GM18517 (cell line): Measurements from ENCODE around the gene UNC5A.

Experiments used
- ATAC-seq: cut with Tn5 transposase; IDR thresholded peaks from one replicate; pipeline ENCODE4 v1.9.1; 2021; ENCODE audit warnings: mild to moderate bottlenecking, moderate library complexity; ENCODE audit not compliant: unreplicated experiment

Gene UNC5A

DNA sequence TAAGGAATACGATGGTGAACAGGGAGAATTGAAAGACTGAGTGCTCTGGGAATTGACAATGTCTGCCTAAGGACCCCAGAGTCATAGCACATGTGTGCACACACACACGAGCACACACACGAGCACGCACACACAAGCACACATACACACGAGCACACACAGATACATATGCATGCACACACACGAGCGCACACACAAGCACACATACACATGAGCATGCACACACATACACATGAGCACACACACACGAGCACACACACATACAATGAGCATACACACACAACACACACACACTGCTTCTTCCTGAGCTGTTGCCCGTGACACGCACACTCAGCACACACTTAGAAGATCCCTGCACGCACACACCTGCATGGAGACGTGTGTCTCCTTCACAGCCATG lies 10.9 kb upstream of the UNC5A start:
- ATAC-seq, result no peak

DNA sequence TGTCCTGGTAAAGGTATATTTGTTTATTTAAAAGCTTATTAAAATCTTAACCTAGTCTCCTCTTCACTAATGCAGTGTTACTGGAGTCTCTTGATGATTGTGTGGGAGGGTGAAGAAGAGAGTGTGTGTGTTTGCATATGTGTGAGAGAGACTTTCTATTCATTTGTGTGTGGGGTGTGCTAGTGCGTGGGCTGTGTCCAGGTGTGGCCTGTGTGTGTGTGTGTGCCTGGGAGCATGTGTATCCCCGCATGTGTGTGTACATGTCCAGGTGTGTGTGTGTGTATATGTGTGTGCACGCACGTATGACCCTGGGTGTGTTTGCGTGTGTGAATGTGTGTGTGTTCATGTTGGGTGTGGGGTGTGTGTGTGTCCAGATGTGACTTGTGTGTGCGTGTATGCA lies 10.3 kb upstream of the UNC5A start:
- ATAC-seq, result no peak

DNA sequence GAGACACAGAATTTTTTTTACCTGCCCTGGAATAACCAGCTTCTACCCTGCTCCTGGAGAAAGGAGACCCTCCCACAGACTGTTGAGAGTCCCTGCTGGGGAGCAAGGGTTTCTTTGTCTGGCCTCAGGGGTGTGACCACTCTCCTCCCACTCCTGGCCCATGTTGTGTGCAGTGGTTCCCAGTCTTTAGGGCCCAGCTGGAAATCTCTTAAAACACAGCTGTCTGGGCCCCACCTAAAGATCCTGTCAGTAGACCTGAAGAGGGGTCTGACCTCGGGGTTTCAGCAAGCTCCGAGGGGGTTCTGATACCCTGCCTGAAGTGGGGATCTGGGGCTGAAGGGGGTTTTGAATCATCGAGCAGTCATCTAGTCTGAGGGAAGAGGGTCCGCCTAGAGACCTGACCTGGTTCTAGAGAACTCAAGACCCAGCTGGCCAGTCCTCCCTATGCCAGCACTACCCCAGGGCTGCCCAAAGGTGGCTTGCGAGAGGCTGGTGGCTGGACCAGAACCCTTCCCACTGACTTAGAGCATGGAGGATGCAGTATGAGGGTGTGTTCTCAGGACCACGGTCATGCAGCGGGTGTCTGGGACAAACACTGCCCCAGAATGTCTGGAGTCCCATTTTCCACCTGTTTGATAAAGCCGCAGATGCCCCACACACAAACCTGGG lies 8.1 kb upstream of the UNC5A start:
- ATAC-seq, result no peak

DNA sequence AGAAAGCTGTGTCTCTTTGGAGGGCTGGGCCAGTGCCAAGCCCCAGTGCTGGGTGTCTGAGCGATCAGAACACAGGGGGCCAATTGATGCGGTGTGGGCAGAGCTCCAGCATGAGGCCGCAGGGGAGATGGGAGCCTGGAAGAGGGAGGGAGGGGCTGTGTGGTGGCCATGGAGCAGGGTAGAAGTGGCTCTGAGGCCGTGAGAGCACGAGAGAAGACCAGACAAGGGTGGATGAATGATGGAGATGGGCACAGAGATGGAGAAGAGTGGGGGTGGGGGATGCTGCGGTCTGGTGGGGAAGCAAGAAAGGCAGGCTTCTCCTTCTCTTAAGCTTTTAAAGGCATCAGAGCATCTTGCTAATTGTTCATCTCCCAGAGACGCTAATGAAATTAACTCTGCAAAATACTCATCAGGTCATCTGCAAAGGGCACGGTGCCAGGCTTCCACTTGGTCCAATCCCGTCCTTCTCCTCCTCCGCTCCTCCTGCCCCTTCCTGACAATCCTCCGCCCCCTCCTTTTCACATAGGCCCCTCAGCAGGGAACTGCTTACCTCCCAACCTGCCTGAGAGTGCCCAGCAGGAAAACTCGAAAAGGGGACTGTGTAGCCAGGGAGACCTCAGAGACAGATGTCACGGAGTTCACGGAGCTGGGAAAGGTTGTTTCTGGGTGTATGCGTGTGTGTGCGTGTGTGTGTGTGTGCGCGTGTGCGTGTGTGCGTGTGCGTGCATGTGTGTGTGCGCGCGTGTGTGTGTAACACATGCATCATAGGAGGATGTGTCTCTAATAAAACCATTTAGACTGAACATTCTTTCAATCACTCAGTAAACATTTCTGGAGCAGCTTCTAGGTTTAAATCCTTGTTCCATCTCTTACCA lies 7.1 kb upstream of the UNC5A start:
- no peak for ATAC-seq

DNA sequence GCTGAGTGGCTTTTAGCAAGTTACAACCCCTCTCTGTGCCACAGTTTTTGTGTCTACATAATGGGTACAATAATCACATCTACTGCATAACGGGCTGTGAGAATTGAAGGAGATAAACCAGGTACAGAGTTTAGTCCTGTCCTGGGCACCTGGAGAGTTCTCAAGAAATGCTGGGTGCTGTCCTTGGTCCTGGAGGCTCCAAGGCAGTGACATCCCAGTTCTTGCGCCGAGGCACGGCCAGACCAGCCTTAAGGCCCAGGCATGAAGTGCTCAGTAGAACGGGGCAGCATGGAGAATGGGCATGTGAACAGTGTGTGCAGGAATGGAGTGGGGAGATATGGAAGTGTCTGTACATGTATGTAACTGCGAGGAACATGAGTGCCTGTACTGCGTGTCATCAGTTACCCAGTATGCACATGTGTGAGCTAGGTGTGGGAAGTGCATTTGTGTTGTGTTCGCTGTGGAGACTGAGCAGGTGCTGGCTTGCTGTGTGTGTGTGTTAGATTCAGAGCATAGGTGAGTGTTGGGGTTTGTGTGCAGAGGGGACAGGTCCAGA lies 6.3 kb upstream of the UNC5A start:
- ATAC-seq, result no peak

DNA sequence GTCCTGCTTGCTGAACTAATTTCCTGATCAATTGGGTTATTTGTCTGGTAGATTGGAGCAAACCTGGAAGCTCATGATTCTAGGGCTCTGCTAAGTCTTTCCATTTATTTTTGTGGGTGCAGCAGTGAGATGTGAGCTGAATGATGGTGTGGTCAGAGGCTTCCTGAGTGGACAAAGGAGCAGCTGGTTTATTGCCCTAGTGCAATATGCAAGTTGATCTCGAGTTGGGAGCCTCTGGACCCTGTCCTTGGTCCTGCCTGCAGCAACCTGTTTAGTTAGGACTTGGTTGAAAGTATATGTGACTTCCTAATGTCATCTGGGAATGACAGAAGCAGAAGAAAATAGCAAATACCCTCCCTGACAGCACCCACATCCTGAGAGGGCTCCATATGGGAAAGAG lies 4.2 kb upstream of the UNC5A start:
- no peak for ATAC-seq

DNA sequence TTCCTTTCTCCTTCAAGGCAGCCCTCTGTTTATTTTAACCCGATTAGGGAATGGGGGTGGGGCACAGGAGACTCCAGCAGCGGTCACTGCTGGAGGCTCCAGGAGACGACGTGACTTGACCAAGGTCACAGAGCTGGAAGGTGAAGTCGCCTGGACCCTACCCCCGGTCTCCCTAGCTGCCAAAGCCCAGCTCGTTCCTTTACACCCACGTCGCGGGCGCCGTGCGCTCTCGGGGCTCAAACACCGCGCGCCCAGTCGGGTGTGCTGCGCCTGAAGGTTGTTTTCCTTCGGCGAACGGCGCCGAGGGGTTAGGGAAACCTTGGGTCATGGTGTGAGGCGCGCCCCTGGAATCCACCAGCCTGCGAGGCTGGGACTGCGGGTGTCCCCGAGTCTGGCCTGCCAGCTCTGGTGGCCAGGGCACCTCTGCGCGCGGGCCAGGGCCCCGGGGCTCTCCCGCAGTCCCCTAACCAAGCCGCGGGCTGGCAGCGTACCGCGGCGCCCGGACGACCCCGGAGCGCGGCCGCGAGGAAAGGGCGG lies 747 bp upstream of the UNC5A start:
- no peak for ATAC-seq

DNA sequence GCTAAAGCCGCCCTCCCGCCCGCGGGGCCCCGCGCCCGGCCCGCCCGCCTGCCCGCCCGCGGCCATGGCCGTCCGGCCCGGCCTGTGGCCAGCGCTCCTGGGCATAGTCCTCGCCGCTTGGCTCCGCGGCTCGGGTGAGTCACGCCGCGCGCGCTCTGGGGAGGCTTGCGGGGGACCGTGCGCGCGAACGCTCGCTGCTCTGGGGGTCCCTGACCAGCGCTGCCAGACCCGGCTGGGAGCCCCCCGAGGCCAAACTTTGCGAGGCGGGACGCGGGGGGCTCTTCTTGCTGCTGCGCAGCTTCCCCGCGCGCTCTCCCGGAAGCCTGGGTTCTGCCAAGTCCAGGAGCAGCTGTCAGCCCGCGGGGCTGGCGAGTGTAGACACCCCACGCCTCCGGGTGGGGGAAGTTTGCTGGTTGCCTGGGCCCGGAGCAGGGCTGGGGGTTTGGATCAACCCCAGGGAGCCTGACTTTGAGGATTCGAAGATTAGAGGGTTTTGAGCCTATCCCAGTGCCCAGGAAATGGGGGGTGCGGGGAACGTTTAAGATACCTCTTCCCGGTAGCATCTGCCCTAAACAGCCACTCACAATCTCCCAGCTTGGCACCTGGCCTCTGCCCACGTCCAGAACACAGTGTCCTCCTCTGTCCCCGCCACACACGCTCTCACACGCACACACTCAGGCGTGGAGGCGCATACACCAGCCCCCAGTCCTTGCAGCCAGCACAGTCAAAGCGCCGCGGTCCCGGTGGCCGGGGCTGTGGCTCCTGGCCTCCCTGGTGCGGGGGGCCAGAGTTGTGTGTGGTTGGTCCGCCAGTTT lies 535 bp downstream of the UNC5A start:
- no peak for ATAC-seq

DNA sequence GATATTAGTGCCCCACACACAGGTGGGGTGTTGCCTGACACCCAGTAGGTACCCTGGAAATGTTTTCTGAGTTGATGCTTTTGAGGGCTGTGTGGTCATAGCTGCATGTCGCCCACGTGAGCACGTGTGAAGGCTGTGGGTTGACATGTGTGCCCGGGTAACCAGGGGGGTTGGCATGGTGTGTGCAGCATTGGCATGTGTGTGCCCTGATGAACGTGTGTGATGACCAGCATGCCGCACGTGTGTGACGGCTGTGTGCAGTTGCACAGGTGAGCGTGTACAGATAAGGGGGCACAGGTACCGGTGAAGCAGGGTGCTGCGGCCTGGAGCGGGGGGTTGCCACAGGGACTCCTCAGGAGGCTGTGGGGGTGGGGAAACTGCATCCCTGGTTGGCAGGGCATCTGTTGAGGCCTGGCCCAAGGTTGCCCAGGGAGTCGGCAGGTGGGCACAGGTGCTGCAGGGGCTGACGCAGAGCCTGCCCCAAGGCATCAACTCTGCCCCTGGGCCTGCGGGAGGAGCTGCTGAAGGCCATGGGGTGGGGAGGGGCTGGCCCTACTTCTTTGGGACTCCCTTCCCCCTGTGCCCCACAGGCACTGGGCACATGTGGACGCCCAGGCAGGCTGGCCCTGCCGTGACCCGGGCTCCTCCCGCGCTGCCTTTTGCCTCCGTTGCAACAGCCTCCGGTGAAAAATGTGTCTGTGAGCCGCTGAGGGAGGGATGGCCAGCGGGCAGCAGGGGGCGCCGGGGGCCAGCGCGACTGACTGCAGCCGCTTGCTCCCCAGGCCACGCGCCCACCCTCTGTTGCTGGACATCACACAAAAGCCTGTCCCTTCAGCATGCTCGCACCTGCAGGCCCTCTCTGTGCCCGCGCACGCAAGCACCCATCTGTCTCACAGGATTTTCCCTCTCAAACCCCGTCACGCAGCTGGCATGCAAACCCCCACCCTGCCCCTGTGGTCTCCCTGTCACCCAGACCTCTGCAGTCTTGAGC lies 2.2 kb downstream of the UNC5A start:
- ATAC-seq, result no peak

DNA sequence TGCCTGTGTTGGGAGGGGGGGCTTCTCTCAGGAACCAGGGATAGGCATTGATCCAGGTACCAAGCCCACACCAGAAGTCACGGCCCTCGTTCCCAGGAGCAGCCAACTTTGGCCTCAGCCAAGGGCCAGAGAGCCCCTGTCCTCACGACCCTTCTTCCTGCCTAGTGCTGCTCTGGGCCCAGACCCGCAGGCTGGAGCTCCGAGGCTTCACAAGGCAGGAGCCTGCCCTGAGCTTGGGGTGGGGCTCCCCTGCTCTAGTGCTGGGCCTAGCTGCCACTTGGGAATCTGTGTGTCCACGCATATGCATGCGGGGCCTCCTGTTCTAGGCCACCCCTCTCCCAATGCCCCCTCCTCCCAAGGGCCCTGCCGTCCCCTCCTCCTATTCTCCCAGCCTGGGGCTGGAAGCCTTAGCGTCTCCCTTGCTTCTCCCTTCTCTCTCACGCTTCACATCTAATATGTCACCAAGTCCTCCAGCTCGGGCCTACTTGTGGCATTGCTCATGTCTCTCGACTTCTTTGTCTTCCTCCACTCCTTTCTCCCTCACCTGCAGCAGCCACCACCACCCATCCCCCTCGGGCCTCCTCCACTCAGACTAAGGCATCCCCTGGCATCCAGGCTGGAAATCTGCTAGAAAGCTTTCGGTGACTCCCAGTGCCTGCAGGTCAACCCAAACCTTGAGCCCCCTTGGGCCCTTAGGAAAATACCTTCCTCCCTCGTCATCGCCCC lies 3.4 kb downstream of the UNC5A start:
- ATAC-seq, result no peak

DNA sequence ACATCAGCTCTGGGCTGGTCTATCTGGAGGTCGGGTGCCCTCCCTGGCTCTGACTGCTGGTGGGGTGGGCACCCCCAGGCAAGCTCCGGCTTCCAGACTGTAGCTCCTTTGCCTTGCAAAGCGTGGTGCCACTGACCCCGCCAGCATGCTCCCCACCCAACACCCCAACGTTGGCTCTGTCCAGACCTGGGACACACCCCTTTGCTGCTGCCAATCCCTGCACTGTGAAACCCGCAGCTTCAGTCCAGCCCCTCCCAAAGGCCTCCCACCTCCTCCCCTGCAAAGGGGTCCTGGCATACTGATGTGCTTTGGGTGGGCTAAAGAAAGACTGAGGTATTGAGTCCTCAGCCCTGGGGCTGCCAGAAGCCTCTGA lies 3.9 kb downstream of the UNC5A start:
- no peak for ATAC-seq

DNA sequence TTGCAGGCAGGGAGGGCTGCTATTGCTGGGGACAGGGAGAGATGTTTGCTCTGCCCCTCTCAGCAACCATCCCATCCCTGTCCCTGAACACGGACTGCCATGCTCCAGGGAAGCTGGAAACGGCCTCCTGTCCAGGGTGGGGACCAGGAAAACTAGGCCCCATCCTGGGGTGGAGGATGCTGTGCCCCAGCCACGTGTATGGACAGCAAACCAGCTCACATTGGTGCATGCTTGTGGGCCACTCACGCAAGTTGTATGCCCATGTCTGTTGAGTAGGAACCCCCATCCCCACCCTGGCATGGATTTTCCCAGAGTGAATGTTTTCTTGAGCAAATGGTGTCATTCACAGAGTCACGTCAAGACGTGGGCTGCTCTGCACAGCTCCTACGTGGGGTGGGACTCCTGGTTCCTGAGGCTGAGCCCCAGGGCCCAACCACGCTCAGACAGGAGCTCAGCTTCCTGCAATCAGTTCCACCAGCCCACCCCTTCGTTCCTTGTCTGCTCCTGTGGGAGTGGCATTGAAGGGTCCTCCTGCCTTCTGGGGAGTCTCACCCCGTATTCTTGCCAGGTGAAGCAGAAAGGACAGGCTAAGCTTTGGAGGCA lies 4.6 kb downstream of the UNC5A start:
- ATAC-seq, result no peak

DNA sequence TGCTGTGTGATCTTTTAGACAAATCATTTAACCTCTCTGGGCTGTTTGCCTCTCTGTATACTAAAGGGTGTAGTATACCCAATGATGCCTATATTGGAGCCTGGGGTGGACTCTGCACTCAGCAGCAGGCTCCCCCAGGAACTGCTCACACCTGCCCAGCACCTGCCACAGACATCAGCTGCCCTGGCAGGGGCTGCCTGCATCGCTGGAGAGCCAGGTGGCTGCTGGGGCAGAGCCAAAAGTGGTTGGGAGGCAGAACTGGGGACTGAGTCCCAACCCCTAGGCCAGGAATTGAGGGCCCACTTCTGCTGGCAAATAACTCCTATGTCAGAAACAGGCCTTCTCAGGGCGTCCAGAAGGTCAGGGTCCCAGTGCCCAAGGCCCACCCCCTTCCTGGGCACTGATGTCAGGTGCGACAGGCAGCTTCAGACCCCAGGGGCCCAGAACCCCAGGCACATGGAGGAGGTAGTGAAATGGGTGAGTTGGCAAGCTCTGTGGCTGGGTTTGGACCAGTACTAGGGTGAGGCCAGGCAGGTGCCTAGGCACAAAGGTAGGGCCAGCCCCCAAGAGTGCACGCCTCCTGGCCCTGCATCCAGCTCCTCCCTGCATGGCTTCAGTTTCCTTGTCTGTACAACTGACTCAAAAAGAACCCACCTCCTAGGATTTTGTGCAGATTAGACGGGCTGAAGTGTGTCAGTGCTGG lies 5.8 kb downstream of the UNC5A start:
- ATAC-seq, result no peak

DNA sequence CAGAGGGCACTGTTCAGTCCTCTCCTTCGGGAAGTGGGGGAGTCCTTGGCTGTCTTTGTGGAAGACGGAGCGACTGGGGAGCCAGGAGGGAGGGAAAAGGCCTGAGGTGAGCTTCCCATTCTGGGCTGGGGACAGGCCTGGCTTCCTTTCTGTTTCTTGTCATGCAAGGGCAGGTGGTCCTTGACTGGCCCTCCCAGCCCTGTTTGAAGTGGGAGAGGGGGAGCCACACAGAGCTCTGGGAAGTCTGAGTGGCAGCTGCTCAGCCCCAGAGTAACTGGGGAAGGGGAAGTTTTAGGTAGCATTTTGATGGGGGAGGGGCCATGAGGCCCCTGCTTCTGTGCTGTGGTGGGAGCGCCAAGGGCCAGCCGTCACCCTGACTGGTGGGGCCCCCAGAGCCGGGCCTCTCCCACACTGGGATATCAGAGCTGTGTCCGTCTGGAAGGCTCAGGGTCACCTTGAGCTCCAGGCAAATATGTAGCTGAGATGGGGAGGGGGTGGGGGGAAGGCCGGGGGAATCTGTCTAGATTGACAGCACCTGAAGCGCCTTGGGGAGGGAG lies 6.5 kb downstream of the UNC5A start:
- no peak for ATAC-seq

DNA sequence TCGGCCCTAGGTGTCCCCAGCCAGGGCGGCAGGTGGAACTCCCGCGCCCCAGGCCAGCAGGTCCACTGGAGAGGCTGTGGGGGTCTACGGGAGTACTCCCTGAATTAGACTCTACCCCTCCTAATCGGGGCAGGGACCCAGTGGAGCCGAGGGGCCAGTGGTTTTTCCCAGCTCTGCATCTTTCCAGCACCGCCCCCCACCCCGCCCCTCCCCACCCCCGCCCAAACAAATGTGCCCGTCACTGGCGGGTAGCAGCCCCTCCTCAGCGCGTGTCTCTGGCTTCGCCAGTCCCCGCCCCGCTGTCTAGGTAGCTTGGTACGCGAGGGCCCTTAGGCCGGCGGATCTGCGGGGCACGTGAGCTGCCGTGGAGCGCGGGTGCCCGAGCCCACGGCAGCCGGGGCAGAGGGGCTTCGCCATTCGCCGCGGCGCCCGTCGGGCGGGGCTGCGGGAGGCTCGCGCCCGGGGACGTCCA lies 7.0 kb downstream of the UNC5A start:
- ATAC-seq, result no peak

DNA sequence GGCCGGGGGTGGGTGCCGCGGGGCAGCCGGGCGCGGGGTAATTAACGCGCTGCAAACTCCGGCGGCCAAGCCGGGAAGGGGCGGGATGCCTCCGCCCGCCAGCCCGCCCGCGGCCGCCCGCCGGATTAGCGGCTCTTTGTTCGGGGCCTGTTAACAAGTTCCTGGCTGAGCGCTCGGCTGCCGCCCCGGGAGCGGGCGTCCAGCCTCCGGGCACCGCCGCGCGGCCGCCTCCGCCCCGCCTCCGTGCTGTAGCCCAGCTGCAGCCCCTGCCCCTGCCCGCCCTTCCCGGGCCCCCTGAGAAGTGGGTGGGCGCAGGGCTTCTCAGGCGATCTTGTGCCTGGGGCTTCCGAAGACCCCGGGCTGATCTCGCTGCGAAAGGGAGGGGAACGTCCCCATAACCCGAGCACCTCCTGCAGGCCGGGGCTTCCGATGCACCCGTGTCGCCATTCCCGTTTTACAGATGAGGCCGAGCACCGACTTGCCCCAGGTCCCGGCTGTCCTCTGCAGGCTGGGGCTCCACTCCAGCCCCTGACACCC lies 7.5 kb downstream of the UNC5A start:
- ATAC-seq, result peak; percentile 44

DNA sequence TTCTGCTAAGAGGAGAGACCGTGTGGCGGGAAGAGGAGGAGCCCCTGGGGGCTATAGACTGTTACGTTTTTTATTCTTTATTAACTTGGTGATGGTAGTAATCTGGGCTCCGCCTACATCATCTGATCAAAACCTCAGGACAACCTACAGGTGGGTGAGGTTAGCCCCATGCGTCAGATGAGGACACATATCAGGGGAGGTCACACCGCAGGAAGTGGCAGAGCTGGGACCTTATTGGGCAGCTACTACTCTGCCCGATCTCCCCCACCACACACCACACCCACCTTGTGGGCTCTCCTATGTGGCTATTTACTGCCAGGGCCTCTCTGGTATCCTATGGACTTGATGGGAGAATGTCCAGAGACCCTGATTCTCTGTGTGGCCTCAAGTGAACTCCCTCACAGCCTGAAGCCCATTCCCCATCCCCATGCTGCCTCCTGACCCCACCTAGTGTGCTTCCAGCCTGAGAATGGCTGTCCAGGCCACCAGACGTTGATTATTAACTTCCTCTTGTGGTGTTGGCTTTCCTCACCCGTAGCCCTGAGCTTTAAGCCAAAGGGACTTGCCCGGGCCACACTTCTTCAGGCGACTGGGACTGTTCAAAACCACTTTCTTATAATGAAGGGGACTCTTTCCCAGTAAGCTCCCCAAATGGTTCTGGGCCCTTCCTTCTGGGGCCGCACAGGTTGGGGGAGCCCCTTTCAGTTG lies 8.2 kb downstream of the UNC5A start:
- peak; percentile 73 for ATAC-seq
